Measurements from ENCODE around the gene PAX3.

The PAX3 gene

GRCh38 chr2:222213049-222213448 lies 85.7 kb downstream of the PAX3 start:
- no peaks in the 10 kb centered on the region for H3K36me3 ChIP-seq (ENCODE audit: low read depth)
- H3K27me3 ChIP-seq (ENCODE audit: insufficient read depth, poor library complexity, severe bottlenecking), result peaks cover 69% of the 10 kb centered on the region
- H3K4me3 ChIP-seq (ENCODE audit: severe bottlenecking), result no peak overlapping the region
- no peak for ATAC-seq (ENCODE audit: low read depth)
- H3K9me3 ChIP-seq (ENCODE audit: severe bottlenecking), result no peaks in the 10 kb centered on the region
- TF ChIP-seq CTCF (IDR thresholded peaks at IDR 0.05; ENCODE audit: poor library complexity, severe bottlenecking), result no peak
- no peak overlapping the region for H3K27ac ChIP-seq (ENCODE audit: poor library complexity, severe bottlenecking)
- H3K4me1 ChIP-seq (ENCODE audit: insufficient read depth, poor library complexity, severe bottlenecking), result no peaks in the 10 kb centered on the region
- no peak for DNase-seq (ENCODE audit: low spot score)

- Histone ChIP-seq H3K27ac (ENCODE audit: poor library complexity, severe bottlenecking) (no peak overlapping the region), H3K4me1 (ENCODE audit: insufficient read depth, poor library complexity, severe bottlenecking) (no peaks in the 10 kb centered on the region), H3K4me3 (ENCODE audit: severe bottlenecking) (no peak overlapping the region), H3K9me3 (ENCODE audit: severe bottlenecking) (no peaks in the 10 kb centered on the region), H3K27me3 (ENCODE audit: insufficient read depth, poor library complexity, severe bottlenecking) (peaks cover 66% of the 10 kb centered on the region), H3K36me3 (ENCODE audit: low read depth) (no peaks in the 10 kb centered on the region)
- no peak for TF ChIP-seq CTCF (IDR thresholded peaks at IDR 0.05; ENCODE audit: poor library complexity, severe bottlenecking)
- DNase-seq (ENCODE audit: low spot score) (no peak), ATAC-seq (ENCODE audit: low read depth) (no peak)
Measured at GRCh38 chr2:222212571-222212970, 86.2 kb downstream of the PAX3 start.

DNA sequence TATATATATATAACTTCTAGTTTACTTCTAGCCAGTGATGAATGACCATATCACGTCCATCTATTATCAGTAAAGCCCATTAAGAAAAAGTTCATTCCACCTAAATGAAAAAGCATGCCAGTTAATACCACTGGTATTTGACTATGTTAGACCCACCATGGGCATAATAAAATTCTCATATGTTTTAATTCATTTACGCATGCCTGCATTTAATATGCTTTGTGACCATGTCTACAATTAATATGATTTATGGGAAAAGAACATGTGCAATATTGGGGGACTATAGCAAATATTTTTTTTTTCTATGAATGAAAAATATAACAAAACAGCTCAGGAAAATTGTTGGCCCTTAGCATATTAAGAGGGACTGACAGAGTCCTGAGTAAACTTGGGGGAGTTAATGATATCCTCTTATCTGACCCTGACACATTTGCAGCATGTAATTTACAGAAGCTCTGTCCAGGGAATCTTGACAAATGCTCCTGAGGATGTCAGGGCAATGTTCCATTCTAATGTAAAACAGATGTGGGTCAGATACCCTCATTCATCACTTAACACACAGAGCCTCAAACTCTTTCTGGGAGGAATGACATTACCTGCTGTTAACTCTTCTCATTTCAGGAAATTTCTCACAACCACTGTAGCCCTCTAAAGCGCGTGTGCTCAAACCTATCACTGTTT lies 90.6 kb downstream of the PAX3 start:
- Histone ChIP-seq H3K27me3 (ENCODE audit: insufficient read depth, poor library complexity, severe bottlenecking) (peaks cover 64% of the 10 kb centered on the region), H3K4me1 (ENCODE audit: insufficient read depth, poor library complexity, severe bottlenecking) (no peaks in the 10 kb centered on the region), H3K4me3 (ENCODE audit: severe bottlenecking) (no peak overlapping the region), H3K36me3 (ENCODE audit: low read depth) (no peaks in the 10 kb centered on the region), H3K27ac (ENCODE audit: poor library complexity, severe bottlenecking) (no peak overlapping the region), H3K9me3 (ENCODE audit: severe bottlenecking) (no peaks in the 10 kb centered on the region)
- no peak for TF ChIP-seq CTCF (IDR thresholded peaks at IDR 0.05; ENCODE audit: poor library complexity, severe bottlenecking)
- ATAC-seq (ENCODE audit: low read depth), result no peak
- DNase-seq (ENCODE audit: low spot score), result no peak

DNA sequence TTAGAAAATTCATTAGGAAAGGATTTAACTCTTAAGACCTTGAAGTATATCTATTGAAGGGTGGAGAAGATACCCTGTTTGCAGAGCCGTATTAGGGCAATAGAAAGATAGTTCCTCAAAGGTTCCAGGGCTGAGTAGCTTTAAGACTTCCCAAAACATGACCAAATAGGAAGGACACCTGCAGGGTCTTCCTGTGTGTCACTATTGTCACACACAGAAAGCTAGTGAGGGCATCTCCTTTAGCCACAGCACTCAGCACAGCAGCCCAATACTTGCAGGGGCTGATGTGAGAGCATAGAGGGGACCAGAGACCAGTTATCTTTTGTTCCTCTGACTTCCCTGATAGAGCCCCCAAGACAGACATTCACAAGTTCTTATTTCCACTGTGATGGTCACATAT lies 93.7 kb downstream of the PAX3 start:
- Histone ChIP-seq H3K36me3 (ENCODE audit: low read depth) (no peaks in the 10 kb centered on the region), H3K27ac (ENCODE audit: poor library complexity, severe bottlenecking) (no peak overlapping the region), H3K27me3 (ENCODE audit: insufficient read depth, poor library complexity, severe bottlenecking) (peaks cover 52% of the 10 kb centered on the region), H3K9me3 (ENCODE audit: severe bottlenecking) (no peaks in the 10 kb centered on the region), H3K4me3 (ENCODE audit: severe bottlenecking) (no peak overlapping the region), H3K4me1 (ENCODE audit: insufficient read depth, poor library complexity, severe bottlenecking) (no peaks in the 10 kb centered on the region)
- no peak for DNase-seq (ENCODE audit: low spot score)
- ATAC-seq (ENCODE audit: low read depth), result no peak
- TF ChIP-seq CTCF (IDR thresholded peaks at IDR 0.05; ENCODE audit: poor library complexity, severe bottlenecking), result no peak

DNA sequence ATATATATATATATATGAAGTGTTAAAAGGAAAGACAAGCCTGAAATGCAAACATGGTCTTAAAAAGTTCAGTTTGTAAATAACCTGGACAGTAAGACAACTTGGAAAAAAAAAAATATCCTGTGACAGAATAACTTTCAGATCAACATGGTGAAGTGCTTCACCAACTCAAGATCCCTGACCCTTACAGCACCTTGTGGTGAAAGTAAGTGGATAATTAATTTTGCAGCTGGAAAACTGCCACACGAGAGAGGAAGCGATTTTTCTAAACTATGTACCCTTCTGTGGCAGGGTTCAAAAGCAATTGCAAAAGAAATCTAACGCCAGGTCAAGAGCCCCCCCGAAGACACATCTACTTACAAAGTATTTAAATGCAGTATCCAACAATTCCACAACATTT lies 95.8 kb downstream of the PAX3 start:
- Histone ChIP-seq H3K36me3 (ENCODE audit: low read depth) (no peaks in the 10 kb centered on the region), H3K27me3 (ENCODE audit: insufficient read depth, poor library complexity, severe bottlenecking) (peaks cover 50% of the 10 kb centered on the region), H3K4me3 (ENCODE audit: severe bottlenecking) (no peak overlapping the region), H3K4me1 (ENCODE audit: insufficient read depth, poor library complexity, severe bottlenecking) (no peaks in the 10 kb centered on the region), H3K9me3 (ENCODE audit: severe bottlenecking) (no peaks in the 10 kb centered on the region), H3K27ac (ENCODE audit: poor library complexity, severe bottlenecking) (no peak overlapping the region)
- ATAC-seq (ENCODE audit: low read depth) (no peak), DNase-seq (ENCODE audit: low spot score) (no peak)
- no peak for TF ChIP-seq CTCF (IDR thresholded peaks at IDR 0.05; ENCODE audit: poor library complexity, severe bottlenecking)
